RWPE2 (cell line): ENCODE results near the gene AMBP.

Source experiments
- ATAC-seq: fragments of 200-7000 bp; cut with Tn5 transposase; 3 replicates; pipeline ENCODE4 v1.9.1; 2021; ENCODE audit warnings: low read depth
- DNase-seq: peaks from one replicate; pipeline ENCODE4 v3.0.0-alpha.2; 2020; ENCODE audit warnings: low spot score
- H3K27ac ChIP-seq: fragments of 450-650 bp; 2 replicates; pipeline ENCODE4 v1.5.1; 2017; ENCODE audit warnings: mild to moderate bottlenecking; ENCODE audit not compliant: poor library complexity, severe bottlenecking
- H3K27me3 ChIP-seq: fragments of 250-450 bp; sonication (Bioruptor Pico); 2 replicates; pipeline ENCODE4 v1.5.1; 2021; ENCODE audit warnings: mild to moderate bottlenecking, moderate library complexity; ENCODE audit not compliant: insufficient read depth, poor library complexity, severe bottlenecking
- H3K36me3 ChIP-seq: fragments of 250-450 bp; sonication (Bioruptor Pico); 2 replicates; pipeline ENCODE4 v1.5.1; 2020; ENCODE audit warnings: low read depth, mild to moderate bottlenecking, moderate library complexity
- H3K4me1 ChIP-seq: fragments of 250-450 bp; sonication (Bioruptor Pico); 2 replicates; pipeline ENCODE4 v1.5.1; 2021; ENCODE audit warnings: mild to moderate bottlenecking, moderate library complexity; ENCODE audit not compliant: insufficient read depth, poor library complexity, severe bottlenecking
- H3K4me3 ChIP-seq: fragments of 250-450 bp; sonication (Bioruptor Pico); 2 replicates; pipeline ENCODE4 v1.5.1; 2021; ENCODE audit warnings: mild to moderate bottlenecking, moderate library complexity; ENCODE audit not compliant: severe bottlenecking
- H3K9me3 ChIP-seq: fragments of 250-450 bp; sonication (Bioruptor Pico); 2 replicates; pipeline ENCODE4 v1.5.1; 2021; ENCODE audit warnings: mild to moderate bottlenecking, moderate library complexity; ENCODE audit not compliant: severe bottlenecking
- CTCF ChIP-seq: fragments of 450-650 bp; IDR thresholded peaks from one replicate; pipeline ENCODE4 v1.5.1; 2017; ENCODE audit warnings: mild to moderate bottlenecking, moderate library complexity; ENCODE audit not compliant: poor library complexity, severe bottlenecking

Gene AMBP

GRCh38 chr9:114035845-114036801, 42.0 kb downstream of the AMBP start:
- Histone ChIP-seq H3K4me3 (no peak overlapping the region), H3K4me1 (no peaks in the 10 kb centered on the region), H3K27me3 (no peaks in the 10 kb centered on the region), H3K27ac (no peak overlapping the region), H3K36me3 (peaks cover 3% of the 10 kb centered on the region), H3K9me3 (no peaks in the 10 kb centered on the region)
- DNase-seq (no peak), ATAC-seq (no peak)
- TF ChIP-seq CTCF: no peak

DNA sequence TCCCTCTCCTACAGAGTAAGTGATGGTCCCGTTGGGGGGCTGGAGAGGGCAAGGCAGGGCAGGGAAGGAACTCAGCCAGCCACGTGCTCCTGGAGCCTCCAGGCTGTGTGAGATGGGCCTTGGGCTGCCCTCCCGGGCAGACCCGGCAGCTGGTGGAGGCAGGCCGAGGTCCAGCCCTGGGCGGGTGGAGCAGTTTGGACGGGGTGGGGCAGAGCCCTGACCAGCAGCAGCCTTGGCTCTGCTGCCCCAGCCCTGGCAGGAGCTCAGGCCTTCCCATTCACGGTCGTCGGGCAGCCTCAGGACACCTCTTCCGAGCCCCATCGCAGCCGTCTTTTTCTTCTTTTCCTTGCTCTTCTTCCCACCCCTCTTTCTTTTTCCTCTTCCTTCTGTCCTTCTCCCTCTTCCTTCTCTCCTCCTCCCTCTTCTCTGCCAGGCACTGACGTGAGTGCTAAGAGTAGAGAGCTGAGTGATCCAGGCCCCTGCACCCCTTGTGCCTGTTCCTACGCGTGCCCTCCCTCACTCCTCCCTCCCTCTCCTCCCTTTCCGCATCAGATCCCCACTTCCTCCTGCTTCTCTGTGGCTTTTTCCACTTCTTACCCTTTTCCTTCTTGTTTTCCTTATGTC, 42.8 kb downstream of the AMBP start:
- DNase-seq (no peak), ATAC-seq (no peak)
- Histone ChIP-seq H3K9me3 (no peaks in the 10 kb centered on the region), H3K4me1 (no peaks in the 10 kb centered on the region), H3K36me3 (peaks cover 3% of the 10 kb centered on the region), H3K27me3 (no peaks in the 10 kb centered on the region), H3K27ac (no peak overlapping the region), H3K4me3 (no peak overlapping the region)
- TF ChIP-seq CTCF: no peak

DNA sequence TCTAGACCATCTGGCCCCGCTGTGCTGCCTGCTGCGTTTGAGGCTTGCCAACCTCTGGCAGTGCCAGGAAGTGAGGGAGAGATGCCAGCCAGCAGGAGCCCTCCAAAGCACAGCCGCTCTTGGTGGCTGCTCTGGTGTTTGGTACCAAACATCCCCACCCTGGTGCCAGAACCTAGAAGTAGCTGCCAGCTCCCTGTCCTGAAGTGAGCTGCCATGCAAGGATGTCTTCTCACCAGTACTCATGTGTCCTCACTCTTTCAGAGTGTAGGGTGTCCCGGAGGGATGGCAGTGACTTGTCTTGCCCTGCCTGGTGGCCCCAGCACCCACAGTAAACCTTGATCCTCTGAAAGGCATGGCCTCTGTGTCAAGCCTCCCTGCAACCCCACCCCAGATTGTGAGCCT, 43.4 kb downstream of the AMBP start:
- no peak overlapping the region for H3K27ac ChIP-seq
- H3K27me3 ChIP-seq: no peaks in the 10 kb centered on the region
- DNase-seq (no peak), ATAC-seq (no peak)
- no peak for TF ChIP-seq CTCF
- no peaks in the 10 kb centered on the region for H3K9me3 ChIP-seq
- no peaks in the 10 kb centered on the region for H3K4me1 ChIP-seq
- H3K36me3 ChIP-seq: peaks cover 3% of the 10 kb centered on the region
- H3K4me3 ChIP-seq: no peak overlapping the region

DNA sequence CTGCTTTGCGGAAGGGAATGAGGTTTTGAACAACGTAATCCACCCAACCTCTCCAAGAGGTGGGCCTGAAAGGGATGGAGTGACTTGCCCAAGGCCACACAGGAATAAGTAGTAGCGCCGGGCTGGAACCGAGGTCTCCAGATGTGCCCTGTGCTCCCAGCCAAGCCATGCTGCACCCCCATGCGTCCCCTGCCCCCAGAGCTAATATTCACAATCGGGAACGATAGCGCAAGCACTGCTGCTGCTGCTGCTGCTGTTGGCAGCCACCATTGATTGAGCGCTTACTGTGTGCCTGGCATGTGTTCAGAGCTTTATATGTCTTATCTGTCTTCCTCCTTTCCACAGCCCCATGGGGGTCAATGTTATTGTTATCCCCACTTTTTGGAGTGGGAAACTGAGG, 43.9 kb downstream of the AMBP start:
- DNase-seq (no peak), ATAC-seq (no peak)
- Histone ChIP-seq H3K27me3 (no peaks in the 10 kb centered on the region), H3K4me3 (no peak overlapping the region), H3K9me3 (no peaks in the 10 kb centered on the region), H3K27ac (no peak overlapping the region), H3K4me1 (no peaks in the 10 kb centered on the region), H3K36me3 (peaks cover 3% of the 10 kb centered on the region)
- no peak for TF ChIP-seq CTCF
